ENCODE results near the gene FXYD7.
"Not testable (repeated sequence)": the region's sequence is repeated elsewhere in the genome, so short reads cannot be mapped to it uniquely, and the experiment has no call there.

FXYD7 gene

GRCh38 chr19:35167251-35168119 is 24.4 kb downstream of the FXYD7 start:
- no peak for DNase-seq

- no peak for DNase-seq
Measured at GRCh38 chr19:35168196-35168595, 25.1 kb downstream of the FXYD7 start.

- DNase-seq, result no peak
Measured at GRCh38 chr19:35169221-35169995, 26.4 kb downstream of the FXYD7 start.

GRCh38 chr19:35170359-35171061 is 27.5 kb downstream of the FXYD7 start:
- no peak for DNase-seq

- DNase-seq, result no peak
Measured at GRCh38 chr19:35171730-35172129, 28.7 kb downstream of the FXYD7 start.

GRCh38 chr19:35174226-35174625 is 31.2 kb downstream of the FXYD7 start:
- DNase-seq, result no peak

GRCh38 chr19:35176181-35176570 is 33.1 kb downstream of the FXYD7 start:
- DNase-seq, result no peak

GRCh38 chr19:35177377-35178274 is 34.6 kb downstream of the FXYD7 start:
- DNase-seq, result no peak

- DNase-seq, result no peak
Measured at GRCh38 chr19:35178701-35179100, 35.6 kb downstream of the FXYD7 start.

GRCh38 chr19:35179830-35180229 is 36.8 kb downstream of the FXYD7 start:
- no peak for DNase-seq

- no peak for DNase-seq
Measured at GRCh38 chr19:35181387-35181786, 38.3 kb downstream of the FXYD7 start.

GRCh38 chr19:35184267-35184666 is 41.2 kb downstream of the FXYD7 start:
- no peak for DNase-seq

- DNase-seq, result no peak
Measured at GRCh38 chr19:35184884-35185283, 41.8 kb downstream of the FXYD7 start.

- no peak for DNase-seq
Measured at GRCh38 chr19:35194012-35194984, 51.2 kb downstream of the FXYD7 start.

GRCh38 chr19:35195830-35196229 is 52.8 kb downstream of the FXYD7 start:
- no peak for DNase-seq

GRCh38 chr19:35196861-35197260 is 53.8 kb downstream of the FXYD7 start:
- not testable (repeated sequence) for DNase-seq

- DNase-seq, result no peak
Measured at GRCh38 chr19:35199481-35199880, 56.4 kb downstream of the FXYD7 start.

GRCh38 chr19:35202722-35203688 is 60.0 kb downstream of the FXYD7 start:
- DNase-seq, result no peak
